GM12891 (cell line): ENCODE results near the gene ZNF740.

Source experiments
- DNase-seq: peaks from one replicate; pipeline ENCODE4 v3.0.0; 2011; ENCODE audit warnings: low spot score; ENCODE audit not compliant: insufficient read length
- FAIRE-seq: peaks from 2 replicates; lab custom pipeline; 2011; peaks lifted over from hg19 to GRCh38; lab: Jason Lieb, UNC
- PAX5 ChIP-seq: IDR thresholded peaks from 2 replicates; pipeline ENCODE4 v1.6.1; 2011; ENCODE audit warnings: low read length, moderate library complexity, mild to moderate bottlenecking; ENCODE audit not compliant: insufficient read depth, severe bottlenecking
- POLR2A ChIP-seq: IDR thresholded peaks from 2 replicates; pipeline ENCODE4 v1.6.1; 2011; ENCODE audit warnings: low read depth, low read length, control low read depth
- POLR2AphosphoS5 ChIP-seq: IDR thresholded peaks from 2 replicates; pipeline ENCODE4 v1.6.1; 2011; ENCODE audit warnings: low read depth, low read length, control low read depth
- POU2F2 ChIP-seq: IDR thresholded peaks from 2 replicates; pipeline ENCODE4 v1.6.1; 2011; ENCODE audit warnings: low read depth, mild to moderate bottlenecking, control low read depth, low read length, moderate library complexity
- SPI1 ChIP-seq: IDR thresholded peaks from 2 replicates; pipeline ENCODE4 v1.6.1; 2011; ENCODE audit warnings: low read depth, low read length, control low read depth
- TAF1 ChIP-seq: IDR thresholded peaks from 2 replicates; pipeline ENCODE4 v1.6.1; 2011; ENCODE audit warnings: low read depth, low read length, control low read depth

ZNF740 gene

GRCh38 chr12:53231921-53232645 is 51.6 kb downstream of the ZNF740 start, which contains the start of gene RARG:
RARG (minus strand) TSS chr12:53232209; CDS start chr12:53227545, 4,664 bp downstream.
- DNase-seq: peak; percentile 57
- TF ChIP-seq POLR2AphosphoS5 (no peak), SPI1 (no peak), PAX5 (no peak), POU2F2 (no peak), POLR2A (no peak), TAF1 (no peak)
- FAIRE-seq: peak; percentile 79

GRCh38 chr12:53232646-53233461 is 52.3 kb downstream of the ZNF740 start:
- TF ChIP-seq TAF1 (no peak), PAX5 (no peak), POU2F2 (no peak), SPI1 (no peak), POLR2AphosphoS5 (no peak), POLR2A (no peak)
- FAIRE-seq (peak; percentile 86), DNase-seq (no peak)

DNA sequence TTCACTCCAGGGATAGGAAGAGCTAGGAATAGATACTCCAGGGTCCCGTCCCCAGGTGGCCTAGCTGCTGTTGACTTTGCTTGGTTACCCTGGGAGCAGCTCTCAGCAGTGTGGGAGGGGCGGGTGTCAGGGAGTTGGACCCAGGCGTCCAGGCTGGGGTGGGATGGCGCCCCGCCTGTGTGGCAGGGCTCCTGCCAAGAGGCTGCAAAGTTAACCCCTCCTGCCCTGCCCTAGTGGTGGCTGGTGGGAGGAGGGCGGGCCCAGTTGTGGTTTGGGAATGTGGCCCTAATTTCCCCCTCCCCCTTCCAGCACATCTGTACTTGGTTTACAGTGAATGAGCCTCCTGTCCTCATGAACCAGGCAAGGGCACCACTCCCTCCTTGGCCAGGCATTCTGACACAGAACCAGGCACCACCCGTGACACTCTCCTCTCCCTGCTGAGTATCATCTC is 53.2 kb downstream of the ZNF740 start:
- TF ChIP-seq POLR2A (no peak), POU2F2 (no peak), SPI1 (no peak), TAF1 (no peak), POLR2AphosphoS5 (no peak), PAX5 (no peak)
- DNase-seq (no peak), FAIRE-seq (no peak)

- FAIRE-seq: no peak
- TF ChIP-seq SPI1 (no peak), PAX5 (no peak), POLR2AphosphoS5 (no peak), POU2F2 (no peak), POLR2A (no peak), TAF1 (no peak)
- DNase-seq: no peak
Measured at GRCh38 chr12:53234271-53234914, 53.9 kb downstream of the ZNF740 start.

DNA sequence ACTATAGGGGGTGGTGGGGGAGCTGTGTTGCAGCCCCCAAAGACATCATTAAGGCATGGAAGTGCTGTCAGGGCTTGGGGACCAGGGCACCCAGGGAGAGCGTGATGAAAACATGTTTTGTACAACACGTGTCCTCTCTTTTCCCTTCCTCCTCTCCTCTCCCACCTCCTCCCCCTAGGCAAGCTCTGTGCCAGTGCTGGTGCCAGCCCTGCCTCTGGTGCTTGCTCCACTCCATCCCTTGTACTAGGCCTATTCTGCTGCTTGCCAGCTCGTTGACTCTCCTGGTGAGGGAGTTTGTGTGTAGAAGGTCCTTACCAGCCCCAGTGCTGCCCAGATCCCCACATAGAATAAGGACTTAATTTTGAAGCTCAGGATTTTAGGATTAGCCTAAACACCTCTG is 54.6 kb downstream of the ZNF740 start:
- no peak for DNase-seq
- TF ChIP-seq POLR2AphosphoS5 (no peak), POU2F2 (no peak), TAF1 (no peak), POLR2A (no peak), PAX5 (no peak), SPI1 (no peak)
- no peak for FAIRE-seq

- TF ChIP-seq POLR2AphosphoS5 (no peak), POU2F2 (no peak), TAF1 (no peak), PAX5 (no peak), POLR2A (no peak), SPI1 (no peak)
- FAIRE-seq (no peak), DNase-seq (no peak)
Measured at GRCh38 chr12:53235742-53236442, 55.4 kb downstream of the ZNF740 start.

- FAIRE-seq: peak; percentile 72
- TF ChIP-seq PAX5 (no peak), TAF1 (no peak), POLR2AphosphoS5 (no peak), SPI1 (no peak), POU2F2 (no peak), POLR2A (no peak)
Measured at GRCh38 chr12:53236443-53237111, 56.1 kb downstream of the ZNF740 start.

DNA sequence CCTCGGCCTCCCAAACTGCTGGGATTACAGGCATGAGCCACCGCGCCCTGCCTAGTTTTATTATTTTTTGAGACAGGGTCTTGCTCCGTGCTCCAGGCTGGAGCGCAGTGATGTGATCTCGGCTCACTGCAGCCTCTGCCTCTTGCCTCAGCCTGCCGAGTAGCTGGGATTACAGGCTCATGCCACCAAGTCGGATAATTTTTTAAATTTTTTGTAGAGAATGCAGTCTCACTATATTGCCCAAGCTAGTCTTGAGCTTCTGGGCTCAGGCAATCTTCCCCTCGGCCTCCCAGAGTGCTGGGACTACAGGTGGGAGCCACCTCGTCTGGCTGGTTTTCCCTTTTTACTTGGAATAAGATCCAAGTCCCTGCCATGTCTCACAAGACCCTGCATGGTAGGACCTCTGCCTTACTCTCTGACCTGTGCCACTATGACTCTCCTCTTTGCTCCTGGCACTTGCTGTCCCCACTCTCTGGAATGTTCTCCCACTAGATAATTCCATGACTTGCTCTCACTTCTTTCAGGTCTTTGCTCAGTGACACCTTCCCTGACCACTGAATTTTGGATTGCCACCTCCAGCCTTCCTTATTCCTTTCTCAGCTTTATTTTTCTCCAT is 59.2 kb downstream of the ZNF740 start:
- TF ChIP-seq POU2F2 (no peak), PAX5 (no peak), POLR2AphosphoS5 (no peak), POLR2A (no peak), TAF1 (no peak), SPI1 (no peak)
- DNase-seq (no peak), FAIRE-seq (no peak)

More at GRCh38 chr12:53236443-53237111, 56.1 kb downstream of the ZNF740 start:
- no peak for DNase-seq
